Epithelial cell of esophagus (primary cell): ENCODE data around the gene DNAJB6.

Experiments
- DNase-seq: peaks from one replicate; pipeline ENCODE4 v3.0.0; 2010; ENCODE audit warnings: low read depth
- H3K4me3 ChIP-seq: 2 replicates; pipeline ENCODE4 v1.5.1; 2011; ENCODE audit warnings: mild to moderate bottlenecking, low read length, control low read depth
- CTCF ChIP-seq: IDR thresholded peaks from 2 replicates; pipeline ENCODE4 v1.5.1; 2011; ENCODE audit warnings: low read depth, mild to moderate bottlenecking, low read length, control low read depth, inconsistent platforms; ENCODE audit not compliant: insufficient read depth; ENCODE audit errors: missing control alignments

The DNAJB6 gene

GRCh38 chr7:157388301-157388700 is 51.5 kb downstream of the DNAJB6 start:
- no peak for DNase-seq
- H3K4me3 ChIP-seq: no peak overlapping the region
- no peak for TF ChIP-seq CTCF

- DNase-seq: no peak
- H3K4me3 ChIP-seq: no peak overlapping the region
- TF ChIP-seq CTCF: no peak
Observed at GRCh38 chr7:157389951-157390730, 53.3 kb downstream of the DNAJB6 start.

GRCh38 chr7:157391036-157391710 is 54.4 kb downstream of the DNAJB6 start:
- DNase-seq: no peak
- no peak for TF ChIP-seq CTCF
- H3K4me3 ChIP-seq: no peak overlapping the region

GRCh38 chr7:157392256-157393037 is 55.6 kb downstream of the DNAJB6 start:
- no peak overlapping the region for H3K4me3 ChIP-seq
- no peak for DNase-seq
- TF ChIP-seq CTCF: no peak

GRCh38 chr7:157394246-157395191 is 57.7 kb downstream of the DNAJB6 start:
- TF ChIP-seq CTCF: no peak
- peak; percentile 28 for DNase-seq
- H3K4me3 ChIP-seq: no peak overlapping the region

- no peak for TF ChIP-seq CTCF
Observed at GRCh38 chr7:157395206-157395605, 58.4 kb downstream of the DNAJB6 start.

More at GRCh38 chr7:157395206-157395605, 58.4 kb downstream of the DNAJB6 start:
- no peak overlapping the region for H3K4me3 ChIP-seq
- DNase-seq: no peak
